Panc1 (cell line): ENCODE results near the gene RAB10. TPM values are rescaled to one million over a fixed set of nuclear protein-coding genes. Genes with fewer than 3 reads are reported as not detected.
A peak's percentile ranks its signal among the peaks of the same experiment; 100 is the strongest.

Experiments
- ATAC-seq: fragments of 200-7000 bp; cut with Tn5 transposase; 2 replicates; pipeline ENCODE4 v1.9.1; 2020; ENCODE audit warnings: mild to moderate bottlenecking, moderate library complexity
- BruUV-seq: library from RNA; stranded (reverse); fragments of 400-500 nt; replicated peaks from 2 replicates; lab custom pipeline; 2021; lab: Mats Ljungman, UMichigan
- CTCF ChIA-PET: fragments of 300-600 bp; sonication (Branson Sonifier 250); formaldehyde crosslinking; loops from one replicate; lab custom pipeline; 2022; ENCODE audit warnings: antibody characterized with exemption; lab: Charles Lee
- POLR2A ChIA-PET: fragments of 300-600 bp; sonication (Branson Sonifier 250); formaldehyde crosslinking; loops from one replicate; lab custom pipeline; 2022; ENCODE audit warnings: antibody characterized with exemption; lab: Charles Lee
- DNase-seq: peaks from one replicate; pipeline ENCODE4 v3.0.0-alpha.2; 2010; ENCODE audit warnings: low read depth, low spot score
- H3K27ac ChIP-seq: 2 replicates; pipeline ENCODE4 v1.5.1; 2011; ENCODE audit warnings: mild to moderate bottlenecking, low read length, inconsistent platforms
- H3K27me3 ChIP-seq: fragments of 200-500 bp; sonication (Bioruptor generic); 2 replicates; pipeline ENCODE4 v1.6.0; 2014; ENCODE audit warnings: low read length, inconsistent platforms; ENCODE audit not compliant: control insufficient read depth, insufficient read depth
- H3K36me3 ChIP-seq: fragments of 200-500 bp; sonication (Bioruptor generic); 2 replicates; pipeline ENCODE4 v1.5.1; 2014; ENCODE audit warnings: inconsistent platforms, mild to moderate bottlenecking, low read length, moderate library complexity; ENCODE audit not compliant: control insufficient read depth, insufficient read depth
- H3K4me1 ChIP-seq: 2 replicates; pipeline ENCODE4 v1.5.1; 2011; ENCODE audit warnings: inconsistent platforms, mild to moderate bottlenecking, low read length, moderate library complexity; ENCODE audit not compliant: control insufficient read depth, insufficient read depth
- H3K4me3 ChIP-seq, 2 experiments: 2 replicates each; pipeline ENCODE4 v1.5.1; 2011 to 2012; ENCODE audit warnings: low read depth in 2 of 2, low read length in 2 of 2, mild to moderate bottlenecking in 2 of 2, inconsistent platforms in 1 of 2, moderate library complexity in 1 of 2
- H3K9me3 ChIP-seq: fragments of 200-500 bp; sonication (Bioruptor generic); 2 replicates; pipeline ENCODE4 v1.5.1; 2014; ENCODE audit warnings: low read depth, mild to moderate bottlenecking, inconsistent platforms, low read length, moderate library complexity; ENCODE audit not compliant: control insufficient read depth, insufficient read depth
- POLR2AphosphoS5 ChIP-seq: IDR thresholded peaks from 2 replicates; pipeline ENCODE4 v1.6.1; 2012; ENCODE audit warnings: mild to moderate bottlenecking, low read depth, low read length, moderate library complexity
- REST ChIP-seq, 2 experiments: IDR thresholded peaks; 2 replicates each; pipeline ENCODE4 v1.6.1; 2011 to 2012; ENCODE audit warnings: low read depth in 2 of 2, control low read depth in 1 of 2, low read length in 1 of 2, mild to moderate bottlenecking in 1 of 2, moderate library complexity in 1 of 2; ENCODE audit not compliant: insufficient read depth in 1 of 2
- SIN3A ChIP-seq: IDR thresholded peaks from 2 replicates; pipeline ENCODE4 v1.6.1; 2012; ENCODE audit warnings: low read depth, mild to moderate bottlenecking, low read length, moderate library complexity, borderline replicate concordance; ENCODE audit not compliant: insufficient read depth
- TCF7L2 ChIP-seq: IDR thresholded peaks from 2 replicates; pipeline ENCODE4 v1.6.1; 2011; ENCODE audit warnings: mild to moderate bottlenecking, low read depth, low read length, inconsistent platforms
- in situ Hi-C: cut with HindIII; loops from 2 replicates; pipeline ENCODE4 v1.10.0; 2016; ENCODE audit warnings: low sequenced_read_pairs, low pct_unique_long_range_greater_than_20kb
- intact Hi-C: fragments of 100-400 bp; cut with micrococcal nuclease; formaldehyde crosslinking; loops from one replicate; pipeline ENCODE4 v1.10.0; 2022; ENCODE audit not compliant: unreplicated experiment
- total RNA-seq: library from RNA; stranded (reverse); gene quantifications from one replicate; pipeline ENCODE4 v1.2.1, GENCODE V29; 2021; ENCODE audit not compliant: unreplicated experiment
- TF ChIP-seq, protein P1 (sequence below): fragments of 450-650 bp; IDR thresholded peaks from 2 replicates; pipeline ENCODE4 v1.5.1; 2017; ENCODE audit warnings: mild to moderate bottlenecking

Gene RAB10
- total RNA-seq, 1 experiment from 2014 or later: 208 TPM

DNA sequence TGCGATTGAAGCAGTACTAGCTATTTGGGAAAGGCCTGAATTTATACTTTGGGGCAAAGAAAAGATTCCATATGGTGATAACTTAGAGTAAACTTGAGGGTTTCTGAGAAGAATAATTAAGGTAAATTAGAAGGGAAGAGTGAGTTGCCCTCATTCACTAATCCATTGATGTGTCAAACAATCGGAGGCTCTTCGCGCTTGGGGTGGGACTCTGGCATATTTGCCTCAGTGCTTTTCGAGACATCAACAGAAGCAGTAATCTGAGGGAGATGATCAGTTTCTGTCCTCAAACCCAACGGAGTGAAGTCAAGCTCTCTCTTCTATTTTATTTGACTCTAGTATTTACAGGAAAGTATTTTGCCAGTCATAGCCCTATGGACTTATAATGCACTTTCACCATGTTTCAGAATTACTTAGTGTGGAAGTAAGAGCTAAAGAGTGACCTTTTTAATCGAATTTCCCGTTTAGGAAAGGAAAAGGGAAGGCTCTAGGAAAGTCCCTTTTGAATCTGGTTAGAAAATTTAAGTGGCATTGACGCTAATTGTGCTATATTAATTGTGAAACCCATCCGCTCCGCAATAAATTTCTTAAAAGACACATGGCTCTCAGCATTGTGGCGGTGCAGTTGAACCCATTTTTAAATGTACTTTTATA lies 1.3 kb downstream of the RAB10 start:
- ATAC-seq: no peak
- intact Hi-C loops (no loop called here), in situ Hi-C loops (no loop called here)
- peaks cover 4% of the 10 kb centered on the region; the same call in 1 of the 2 replicates for H3K36me3 ChIP-seq
- ChIA-PET CTCF (interaction anchor here (0.6 to 1.8 kb wide), 2 partner anchors 44 to 88 kb away, joined by 3 to 7 read pairs; no protein-coding TSS in a partner anchor), POLR2A (no interaction called here)
- H3K27me3 ChIP-seq: no peaks in the 10 kb centered on the region
- no peak for DNase-seq
- H3K9me3 ChIP-seq: no peaks in the 10 kb centered on the region
- no peak for TF ChIP-seq POLR2AphosphoS5
- TF ChIP-seq SIN3A: no peak
- no peak for TF ChIP-seq TCF7L2
- TF ChIP-seq, protein P1, sequence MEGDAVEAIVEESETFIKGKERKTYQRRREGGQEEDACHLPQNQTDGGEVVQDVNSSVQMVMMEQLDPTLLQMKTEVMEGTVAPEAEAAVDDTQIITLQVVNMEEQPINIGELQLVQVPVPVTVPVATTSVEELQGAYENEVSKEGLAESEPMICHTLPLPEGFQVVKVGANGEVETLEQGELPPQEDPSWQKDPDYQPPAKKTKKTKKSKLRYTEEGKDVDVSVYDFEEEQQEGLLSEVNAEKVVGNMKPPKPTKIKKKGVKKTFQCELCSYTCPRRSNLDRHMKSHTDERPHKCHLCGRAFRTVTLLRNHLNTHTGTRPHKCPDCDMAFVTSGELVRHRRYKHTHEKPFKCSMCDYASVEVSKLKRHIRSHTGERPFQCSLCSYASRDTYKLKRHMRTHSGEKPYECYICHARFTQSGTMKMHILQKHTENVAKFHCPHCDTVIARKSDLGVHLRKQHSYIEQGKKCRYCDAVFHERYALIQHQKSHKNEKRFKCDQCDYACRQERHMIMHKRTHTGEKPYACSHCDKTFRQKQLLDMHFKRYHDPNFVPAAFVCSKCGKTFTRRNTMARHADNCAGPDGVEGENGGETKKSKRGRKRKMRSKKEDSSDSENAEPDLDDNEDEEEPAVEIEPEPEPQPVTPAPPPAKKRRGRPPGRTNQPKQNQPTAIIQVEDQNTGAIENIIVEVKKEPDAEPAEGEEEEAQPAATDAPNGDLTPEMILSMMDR: no peak
- no peak for TF ChIP-seq REST (IDR thresholded peaks at IDR 0.05; ENCODE audit: insufficient read depth in 1 of 2, low read depth in 2 of 2, low read length in 1 of 2)
- BruUV-seq: no TSS peak
- H3K4me1 ChIP-seq: peaks cover 6% of the 10 kb centered on the region
- peak overlapping the region; percentile 92 for H3K27ac ChIP-seq
- H3K4me3 ChIP-seq: peak overlapping the region; percentile 83 to 100

DNA sequence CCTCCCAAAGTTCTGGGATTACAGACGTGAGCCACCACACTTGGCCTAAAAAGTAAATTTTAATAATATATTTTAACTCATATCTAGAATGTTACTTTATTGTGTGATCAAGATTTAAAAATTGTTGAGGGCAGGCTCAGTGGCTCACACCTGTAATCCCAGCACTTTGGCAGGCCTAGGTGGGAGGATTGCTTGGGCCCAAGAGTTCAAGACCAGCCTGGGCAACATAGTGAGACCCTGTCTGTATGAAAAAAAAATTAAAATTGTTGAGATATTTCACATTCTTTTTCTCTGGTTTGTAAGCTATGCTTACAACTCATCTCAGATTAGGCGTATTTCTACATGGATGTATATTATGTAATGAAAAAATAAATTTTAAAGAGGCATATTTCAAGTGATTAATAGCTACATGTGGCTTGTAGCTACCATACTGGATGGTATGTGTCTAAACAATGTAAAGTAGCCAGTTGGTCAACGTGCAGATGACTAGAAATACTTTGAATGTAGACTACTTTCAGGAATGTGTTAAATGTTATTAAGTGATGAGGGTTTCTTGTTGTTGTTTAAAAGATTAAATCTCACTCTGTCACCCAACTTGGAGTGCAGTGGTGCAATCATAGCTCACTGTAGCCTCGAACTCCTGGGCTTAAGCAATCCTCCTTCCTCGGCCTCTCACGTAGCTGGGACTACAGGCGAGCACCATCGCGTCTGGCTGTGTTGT lies 5.9 kb downstream of the RAB10 start:
- DNase-seq (no peak), ATAC-seq (no peak)
- in situ Hi-C loops (no loop called here), intact Hi-C loops (no loop called here)
- Histone ChIP-seq H3K27ac (no peak overlapping the region), H3K9me3 (no peaks in the 10 kb centered on the region), H3K4me3 (no peak overlapping the region), H3K36me3 (no peaks in the 10 kb centered on the region; the same call in 1 of the 2 replicates), H3K27me3 (no peaks in the 10 kb centered on the region), H3K4me1 (peaks cover 5% of the 10 kb centered on the region)
- no TSS peak for BruUV-seq
- ChIA-PET CTCF (no interaction called here), POLR2A (no interaction called here)
- no peak for TF ChIP-seq REST (IDR thresholded peaks at IDR 0.05; ENCODE audit: insufficient read depth in 1 of 2, low read depth in 2 of 2, low read length in 1 of 2)
